Activated effector memory CD4-positive, alpha-beta T cell treated with anti-CD3 and anti-CD28 coated beads, Interleukin-2, amount 50 U/mL, for 16 hours (primary cell): ENCODE data around the gene ZRANB1.

Experiments
- DNase-seq: peaks from one replicate; pipeline ENCODE4 v3.0.0-alpha.2; 2020

Gene ZRANB1

DNA sequence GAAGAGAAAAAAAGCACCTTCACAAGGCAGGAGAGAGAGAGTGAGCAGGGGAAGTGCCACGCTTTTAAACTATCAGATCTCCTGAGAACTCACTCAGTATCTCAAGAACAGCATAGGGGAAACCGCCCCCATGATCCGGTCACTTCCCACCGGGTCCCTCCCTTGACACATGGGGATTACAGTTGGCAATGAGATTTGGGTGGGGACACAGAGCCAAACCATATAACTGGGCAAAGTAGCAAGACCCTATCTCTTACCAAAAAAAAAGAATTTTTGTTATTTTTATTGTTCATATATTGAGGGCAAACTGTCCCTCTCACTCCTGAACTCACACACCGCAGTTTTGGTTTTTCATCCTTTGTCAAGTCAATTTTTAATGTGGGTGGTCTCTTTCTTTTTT, 18.2 kb upstream of the ZRANB1 start:
- DNase-seq = no peak

- DNase-seq = no peak
Measured at GRCh38 chr10:124926548-124926947, 15.4 kb upstream of the ZRANB1 start.

- no peak for DNase-seq
Measured at GRCh38 chr10:124928087-124928486, 13.8 kb upstream of the ZRANB1 start.

GRCh38 chr10:124928545-124928944, 13.4 kb upstream of the ZRANB1 start:
- no peak for DNase-seq

GRCh38 chr10:124935946-124936345, 6.0 kb upstream of the ZRANB1 start:
- DNase-seq = no peak

DNA sequence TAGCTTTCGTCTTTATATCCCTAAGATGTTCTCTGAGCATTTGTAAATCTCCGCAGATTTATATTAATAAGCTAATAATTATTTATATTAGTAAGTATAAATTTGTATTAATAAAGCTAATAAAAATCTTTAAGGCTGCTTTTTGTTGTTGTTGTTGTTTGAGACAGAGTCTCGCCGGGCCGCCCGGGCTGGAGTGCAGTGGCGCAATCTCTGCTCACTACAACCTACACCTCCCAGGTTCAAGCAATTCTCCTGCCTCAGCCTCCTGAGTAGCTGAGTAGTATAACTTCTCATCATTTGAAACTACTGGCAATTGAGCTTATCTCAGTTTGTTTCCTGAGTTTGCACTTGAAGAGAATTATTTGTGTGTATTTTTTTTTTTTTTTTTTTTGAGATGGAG, 5.1 kb upstream of the ZRANB1 start:
- no peak for DNase-seq

GRCh38 chr10:124939290-124939689, 2.6 kb upstream of the ZRANB1 start:
- DNase-seq = no peak

DNA sequence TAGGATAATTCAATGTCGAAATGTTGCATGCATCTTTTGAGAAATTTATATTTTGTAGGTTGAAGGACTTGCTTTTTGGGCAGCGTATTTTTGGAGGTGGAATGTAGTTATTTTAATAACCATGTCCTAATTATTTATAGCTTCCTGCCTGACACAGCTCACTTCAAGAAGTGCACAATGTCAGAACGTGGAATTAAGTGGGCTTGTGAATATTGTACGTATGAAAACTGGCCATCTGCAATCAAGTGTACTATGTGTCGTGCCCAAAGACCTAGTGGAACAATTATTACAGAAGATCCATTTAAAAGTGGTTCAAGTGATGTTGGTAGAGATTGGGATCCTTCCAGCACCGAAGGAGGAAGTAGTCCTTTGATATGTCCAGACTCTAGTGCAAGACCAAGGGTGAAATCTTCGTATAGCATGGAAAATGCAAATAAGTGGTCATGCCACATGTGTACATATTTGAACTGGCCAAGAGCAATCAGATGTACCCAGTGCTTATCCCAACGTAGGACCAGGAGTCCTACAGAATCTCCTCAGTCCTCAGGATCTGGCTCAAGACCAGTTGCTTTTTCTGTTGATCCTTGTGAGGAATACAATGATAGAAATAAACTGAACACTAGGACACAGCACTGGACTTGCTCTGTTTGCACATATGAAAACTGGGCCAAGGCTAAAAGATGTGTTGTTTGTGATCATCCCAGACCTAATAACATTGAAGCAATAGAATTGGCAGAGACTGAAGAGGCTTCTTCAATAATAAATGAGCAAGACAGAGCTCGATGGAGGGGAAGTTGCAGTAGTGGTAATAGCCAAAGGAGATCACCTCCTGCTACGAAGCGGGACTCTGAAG, 620 bp downstream of the ZRANB1 start:
- DNase-seq = no peak

GRCh38 chr10:124943301-124944092, 1.6 kb downstream of the ZRANB1 start:
- no peak for DNase-seq

GRCh38 chr10:124944982-124945381, 3.1 kb downstream of the ZRANB1 start:
- no peak for DNase-seq

DNA sequence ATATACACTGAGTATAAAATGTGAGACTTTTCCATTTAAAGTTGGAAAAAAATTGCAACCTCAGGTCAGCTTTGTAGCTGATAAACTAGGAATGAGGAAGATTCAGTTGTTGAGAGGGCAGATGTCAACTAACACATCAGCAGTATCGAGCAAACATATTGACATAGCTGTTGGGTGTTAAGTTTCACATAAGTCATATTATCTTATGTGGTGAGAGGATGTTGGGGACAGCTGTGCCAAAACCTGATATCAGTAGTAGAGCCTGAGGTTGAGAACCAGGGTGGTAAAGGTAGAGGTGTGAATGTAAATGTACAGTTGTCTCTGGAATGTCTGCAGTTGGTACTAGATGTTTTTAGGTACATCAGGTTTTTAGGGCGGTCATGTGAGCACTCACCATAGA, 5.0 kb downstream of the ZRANB1 start:
- no peak for DNase-seq

- DNase-seq = no peak
Measured at GRCh38 chr10:124949543-124949942, 7.6 kb downstream of the ZRANB1 start.

DNA sequence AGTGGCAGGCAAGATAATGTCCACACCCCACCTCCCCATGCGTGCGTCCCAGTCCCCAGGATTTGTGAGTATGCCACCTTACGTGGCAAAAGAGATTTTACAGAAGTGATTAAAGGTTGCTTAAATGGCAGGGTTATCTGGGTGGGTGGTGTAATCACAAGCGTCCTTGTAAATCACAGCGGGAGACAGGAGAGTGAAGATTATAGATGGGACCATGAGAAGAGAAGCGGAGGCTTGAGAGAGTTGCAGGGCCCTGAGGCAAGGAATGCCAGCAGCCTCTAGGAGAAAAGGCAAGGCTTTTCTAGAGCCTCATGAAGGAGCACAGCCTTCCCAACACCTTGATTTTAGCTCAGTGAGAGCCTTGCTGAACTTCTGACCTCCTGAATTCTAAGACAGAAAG, 10.2 kb downstream of the ZRANB1 start:
- DNase-seq = no peak

DNA sequence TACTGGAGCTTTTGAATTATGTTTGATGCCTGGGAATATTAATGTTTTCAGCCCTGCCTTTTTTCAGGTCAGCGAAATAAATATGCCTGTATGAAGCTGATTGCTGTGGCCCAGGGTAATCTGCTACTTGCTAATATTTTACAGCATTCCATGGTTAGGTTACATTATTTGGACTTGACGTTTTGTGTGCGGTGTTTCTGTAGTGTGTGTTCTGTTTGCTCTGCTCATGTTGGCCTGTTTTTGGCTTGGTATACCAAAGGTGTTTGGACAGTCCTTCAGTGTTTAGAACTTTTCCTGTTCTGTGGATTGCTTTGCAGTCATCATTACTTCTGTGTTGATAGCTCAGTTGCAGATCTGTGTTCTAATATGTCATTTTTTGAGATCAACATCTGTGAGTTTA, 11.5 kb downstream of the ZRANB1 start:
- DNase-seq = no peak

GRCh38 chr10:124955243-124955642, 13.3 kb downstream of the ZRANB1 start:
- DNase-seq = no peak

GRCh38 chr10:124955868-124956267, 13.9 kb downstream of the ZRANB1 start:
- DNase-seq = no peak

DNA sequence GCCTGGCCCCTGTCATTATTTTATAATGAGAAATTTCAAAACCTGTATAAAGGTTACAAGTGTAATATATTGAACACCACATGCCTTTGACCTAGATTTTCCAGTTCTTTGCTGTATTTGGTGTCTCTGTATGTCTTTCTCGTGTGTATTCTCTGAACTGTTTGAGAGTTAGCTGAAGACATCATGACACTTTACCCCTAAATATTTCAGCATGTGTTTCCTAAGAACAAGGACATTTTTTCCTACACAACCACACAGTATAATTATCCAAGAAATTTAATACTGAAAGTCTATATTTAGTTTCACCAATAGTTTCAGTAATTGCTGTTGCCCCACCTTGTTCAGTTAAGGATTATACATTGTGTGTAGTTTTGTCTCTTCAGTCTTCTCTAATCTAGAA, 14.8 kb downstream of the ZRANB1 start:
- no peak for DNase-seq

DNA sequence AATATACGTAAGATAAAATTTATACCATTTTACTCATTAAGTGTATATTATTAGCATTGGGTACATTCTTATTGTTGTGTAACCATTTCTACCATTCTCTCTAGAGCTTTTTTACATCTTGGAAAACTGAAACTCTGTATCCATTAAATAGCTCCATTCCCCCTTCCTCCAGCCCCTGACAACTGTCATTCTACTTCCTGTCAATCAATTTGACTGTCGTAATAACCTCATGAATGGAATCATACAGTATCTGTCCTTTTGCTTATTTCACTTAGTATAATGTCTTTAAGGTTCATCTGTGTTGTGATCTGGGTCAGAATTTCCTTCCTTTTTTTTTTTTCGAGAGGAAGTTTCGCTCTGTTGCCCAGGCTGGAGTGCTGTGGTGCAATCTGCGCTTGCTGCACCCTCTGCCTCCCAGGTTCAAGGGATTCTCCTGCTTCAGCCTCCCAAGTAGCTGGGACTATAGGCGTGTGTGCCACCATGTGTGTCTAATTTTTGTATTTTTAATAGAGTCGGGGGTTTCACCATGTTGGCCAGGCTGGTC, 15.6 kb downstream of the ZRANB1 start:
- DNase-seq = no peak

GRCh38 chr10:124959564-124959963, 17.6 kb downstream of the ZRANB1 start:
- DNase-seq = no peak

DNA sequence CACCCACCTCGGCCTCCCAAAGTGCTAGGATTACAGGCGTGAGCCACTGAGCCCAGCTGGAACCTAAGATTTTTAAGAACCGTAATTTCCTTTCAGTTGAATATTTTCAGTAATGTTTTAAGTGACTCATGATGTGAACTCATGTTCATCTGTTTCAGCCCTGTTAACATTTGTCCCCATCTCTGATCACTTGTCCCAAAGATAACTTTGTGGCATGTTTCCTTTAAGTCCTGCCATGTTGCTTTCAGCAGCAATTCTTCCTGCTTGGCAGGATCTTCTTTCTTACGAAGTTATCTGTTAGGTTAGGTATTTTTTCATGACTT, 19.3 kb downstream of the ZRANB1 start:
- DNase-seq = no peak

- DNase-seq = no peak
Measured at GRCh38 chr10:124962421-124962820, 20.5 kb downstream of the ZRANB1 start.

- DNase-seq = no peak
Measured at GRCh38 chr10:124963866-124964720, 22.2 kb downstream of the ZRANB1 start.

GRCh38 chr10:124966008-124966407, 24.1 kb downstream of the ZRANB1 start:
- DNase-seq = no peak
